ENCODE results near the gene ZNF407. TPM values are rescaled to one million over a fixed set of nuclear protein-coding genes. Genes with fewer than 3 reads are reported as not detected.

The ZNF407 gene
- total RNA-seq, 1 donor = 16.6 TPM

DNA sequence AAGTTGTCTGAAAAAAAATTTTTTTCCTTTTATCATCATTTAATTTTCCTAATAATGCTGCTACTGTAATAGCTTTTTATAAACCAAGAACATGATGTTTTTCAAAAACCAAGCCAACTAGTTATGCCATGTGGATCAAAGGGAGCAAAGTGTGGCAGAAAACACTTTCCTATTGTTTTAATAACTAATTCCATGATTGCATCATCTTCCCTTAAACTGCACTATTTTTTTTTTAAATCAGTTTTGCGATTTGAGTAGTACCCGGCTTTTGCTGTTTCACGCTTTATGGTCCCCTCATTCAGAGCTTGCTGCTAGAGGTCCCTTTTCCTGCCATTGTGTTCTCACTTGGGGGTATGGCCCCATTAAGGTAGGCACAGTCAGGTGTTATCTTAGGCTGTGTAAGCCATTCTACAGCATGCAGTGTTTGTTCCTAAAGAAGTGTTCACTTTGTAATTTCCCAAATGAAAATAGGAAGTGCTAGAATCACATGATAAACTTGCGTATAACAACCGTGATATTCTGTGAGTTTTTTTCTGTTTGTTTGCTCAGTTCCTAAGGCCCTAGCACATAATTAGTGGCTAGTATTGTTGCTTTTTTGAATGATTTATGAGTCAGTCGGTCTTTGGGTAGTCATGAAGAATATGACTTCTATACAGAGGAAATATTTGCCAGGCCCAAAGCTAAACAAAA is 385.4 kb downstream of the ZNF407 start:
- DNase-seq (ENCODE audit: insufficient read length, low spot score, missing footprints) = no peak
- H3K9me3 ChIP-seq (ENCODE audit: low read depth, low read length) = no peaks in the 10 kb centered on the region
- H3K27ac ChIP-seq (ENCODE audit: low read depth, low read length) = no peak overlapping the region
- no peaks in the 10 kb centered on the region for H3K4me1 ChIP-seq (ENCODE audit: insufficient read depth, low read length)
- TF ChIP-seq, protein P1, sequence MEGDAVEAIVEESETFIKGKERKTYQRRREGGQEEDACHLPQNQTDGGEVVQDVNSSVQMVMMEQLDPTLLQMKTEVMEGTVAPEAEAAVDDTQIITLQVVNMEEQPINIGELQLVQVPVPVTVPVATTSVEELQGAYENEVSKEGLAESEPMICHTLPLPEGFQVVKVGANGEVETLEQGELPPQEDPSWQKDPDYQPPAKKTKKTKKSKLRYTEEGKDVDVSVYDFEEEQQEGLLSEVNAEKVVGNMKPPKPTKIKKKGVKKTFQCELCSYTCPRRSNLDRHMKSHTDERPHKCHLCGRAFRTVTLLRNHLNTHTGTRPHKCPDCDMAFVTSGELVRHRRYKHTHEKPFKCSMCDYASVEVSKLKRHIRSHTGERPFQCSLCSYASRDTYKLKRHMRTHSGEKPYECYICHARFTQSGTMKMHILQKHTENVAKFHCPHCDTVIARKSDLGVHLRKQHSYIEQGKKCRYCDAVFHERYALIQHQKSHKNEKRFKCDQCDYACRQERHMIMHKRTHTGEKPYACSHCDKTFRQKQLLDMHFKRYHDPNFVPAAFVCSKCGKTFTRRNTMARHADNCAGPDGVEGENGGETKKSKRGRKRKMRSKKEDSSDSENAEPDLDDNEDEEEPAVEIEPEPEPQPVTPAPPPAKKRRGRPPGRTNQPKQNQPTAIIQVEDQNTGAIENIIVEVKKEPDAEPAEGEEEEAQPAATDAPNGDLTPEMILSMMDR (IDR thresholded peaks at IDR 0.05; ENCODE audit: extremely low read depth, low read depth, low read length) = no peak
- H3K79me2 ChIP-seq (ENCODE audit: insufficient read depth, low read length) = no peaks in the 10 kb centered on the region
- no peaks in the 10 kb centered on the region for H3K27me3 ChIP-seq (ENCODE audit: insufficient read depth, low read length)
- no peak overlapping the region for H3K4me2 ChIP-seq (ENCODE audit: insufficient read depth, low read length)
- no peak overlapping the region for H2AFZ ChIP-seq (ENCODE audit: low read length)
- H4K20me1 ChIP-seq (ENCODE audit: insufficient read depth, low read length) = no peaks in the 10 kb centered on the region
- H3K36me3 ChIP-seq (ENCODE audit: insufficient read depth, low read length) = no peaks in the 10 kb centered on the region
- no peak overlapping the region for H3K4me3 ChIP-seq (ENCODE audit: insufficient read depth, low read length)

DNA sequence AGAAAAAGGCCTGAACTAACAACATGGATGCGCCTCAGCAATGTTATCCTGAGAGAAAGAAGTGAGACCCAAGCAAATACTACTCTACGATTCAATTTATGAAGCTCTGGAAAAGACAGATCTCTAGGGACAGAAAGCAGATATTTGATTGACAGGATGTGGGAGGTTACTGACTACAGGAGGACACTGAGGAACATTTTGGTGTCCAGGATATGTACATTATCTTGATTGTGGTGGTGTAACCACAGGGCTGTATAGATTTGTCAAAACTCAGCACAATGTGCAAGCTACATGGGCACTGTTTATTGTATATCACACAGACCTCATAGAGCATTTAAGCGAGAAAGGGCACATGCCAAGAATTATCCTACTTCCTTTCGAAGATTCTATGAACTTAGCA is 391.5 kb downstream of the ZNF407 start:
- Histone ChIP-seq H3K9me3 (ENCODE audit: low read depth, low read length) (no peaks in the 10 kb centered on the region), H3K27me3 (ENCODE audit: insufficient read depth, low read length) (no peaks in the 10 kb centered on the region), H3K36me3 (ENCODE audit: insufficient read depth, low read length) (no peaks in the 10 kb centered on the region), H3K4me2 (ENCODE audit: insufficient read depth, low read length) (no peak overlapping the region), H3K27ac (ENCODE audit: low read depth, low read length) (no peak overlapping the region), H3K4me1 (ENCODE audit: insufficient read depth, low read length) (no peaks in the 10 kb centered on the region), H4K20me1 (ENCODE audit: insufficient read depth, low read length) (no peaks in the 10 kb centered on the region), H3K79me2 (ENCODE audit: insufficient read depth, low read length) (no peaks in the 10 kb centered on the region), H3K4me3 (ENCODE audit: insufficient read depth, low read length) (no peak overlapping the region), H2AFZ (ENCODE audit: low read length) (no peak overlapping the region)
- no peak for DNase-seq (ENCODE audit: insufficient read length, low spot score, missing footprints)
- TF ChIP-seq, protein P1 (IDR thresholded peaks at IDR 0.05; ENCODE audit: extremely low read depth, low read depth, low read length) = no peak

DNA sequence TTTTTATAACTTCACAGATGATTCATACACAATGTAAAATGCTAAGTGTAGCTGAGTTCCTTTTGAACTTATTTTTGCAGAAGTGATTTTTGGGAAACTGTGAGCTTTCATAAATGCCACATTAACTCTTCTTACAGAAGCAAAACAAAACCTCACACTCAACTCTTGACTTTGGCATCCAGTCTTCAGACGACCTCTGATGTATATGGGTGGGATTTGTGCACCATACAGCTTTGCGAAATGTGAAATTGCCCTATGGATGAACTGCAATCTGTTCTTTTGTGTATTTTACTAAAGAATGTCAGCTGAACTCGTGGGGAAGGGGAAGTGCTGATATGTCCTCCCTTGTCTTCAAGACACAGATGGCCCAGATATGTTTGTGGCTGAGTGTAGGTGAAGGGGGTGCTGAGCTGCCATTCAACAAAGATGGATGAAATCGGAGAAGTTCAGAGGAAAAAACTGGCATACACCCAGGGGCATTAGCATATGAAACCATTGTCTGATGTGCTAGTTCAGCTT is 393.0 kb downstream of the ZNF407 start:
- TF ChIP-seq, protein P1 (IDR thresholded peaks at IDR 0.05; ENCODE audit: extremely low read depth, low read depth, low read length) = no peak
- Histone ChIP-seq H3K36me3 (ENCODE audit: insufficient read depth, low read length) (no peaks in the 10 kb centered on the region), H3K4me2 (ENCODE audit: insufficient read depth, low read length) (no peak overlapping the region), H2AFZ (ENCODE audit: low read length) (no peak overlapping the region), H3K4me1 (ENCODE audit: insufficient read depth, low read length) (no peaks in the 10 kb centered on the region), H3K4me3 (ENCODE audit: insufficient read depth, low read length) (no peak overlapping the region), H3K9me3 (ENCODE audit: low read depth, low read length) (no peaks in the 10 kb centered on the region), H4K20me1 (ENCODE audit: insufficient read depth, low read length) (no peaks in the 10 kb centered on the region), H3K79me2 (ENCODE audit: insufficient read depth, low read length) (no peaks in the 10 kb centered on the region), H3K27ac (ENCODE audit: low read depth, low read length) (no peak overlapping the region), H3K27me3 (ENCODE audit: insufficient read depth, low read length) (no peaks in the 10 kb centered on the region)
- no peak for DNase-seq (ENCODE audit: insufficient read length, low spot score, missing footprints)

DNA sequence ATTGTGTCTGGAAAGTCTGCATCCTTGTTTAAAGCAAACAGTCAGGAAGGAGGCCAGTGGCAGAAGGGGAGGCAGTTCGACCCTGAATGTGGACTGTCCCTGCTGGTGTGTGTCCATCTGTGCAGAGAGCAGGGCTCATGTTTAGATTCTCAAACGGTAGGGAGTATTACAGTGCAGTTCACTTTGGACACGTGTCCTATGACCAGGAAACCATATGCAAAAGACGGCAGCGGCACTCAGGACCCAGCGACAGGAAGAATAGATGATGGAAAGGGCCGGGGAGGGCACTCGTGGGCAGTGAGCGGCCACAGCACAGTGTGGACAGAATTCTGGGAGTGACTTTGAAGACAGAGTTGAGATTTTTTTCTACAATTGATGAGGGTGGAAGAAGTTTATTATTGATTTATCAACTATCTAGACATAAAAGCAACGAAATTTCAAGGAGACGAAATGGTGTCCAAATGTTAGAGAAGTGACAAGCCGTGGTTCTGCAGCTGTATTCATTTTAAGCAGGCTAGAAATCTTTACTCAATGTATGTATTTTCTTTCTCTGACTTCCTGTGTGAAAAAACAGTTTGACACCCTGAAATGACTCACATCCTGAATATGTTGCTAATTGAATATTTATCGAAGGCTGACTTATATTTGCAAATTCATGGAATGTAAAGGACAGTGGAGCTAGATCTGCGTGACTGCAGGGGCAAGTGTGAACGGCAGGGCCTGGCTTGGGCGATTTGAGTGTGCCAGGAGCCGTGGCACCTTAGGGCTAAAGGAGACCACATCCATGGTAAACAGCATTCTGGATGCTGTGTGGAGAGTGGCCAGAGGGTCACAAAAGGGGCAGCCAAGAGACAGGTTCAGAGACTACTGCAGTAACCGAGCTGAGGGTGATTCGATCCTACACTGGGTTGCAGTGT is 397.1 kb downstream of the ZNF407 start:
- Histone ChIP-seq H2AFZ (ENCODE audit: low read length) (no peak overlapping the region), H3K27ac (ENCODE audit: low read depth, low read length) (no peak overlapping the region)
- TF ChIP-seq, protein P1 (IDR thresholded peaks at IDR 0.05; ENCODE audit: extremely low read depth, low read depth, low read length) = no peak

More for the DNA sequence above, 397.1 kb downstream of the ZNF407 start:
- H3K36me3 ChIP-seq (ENCODE audit: insufficient read depth, low read length) = no peaks in the 10 kb centered on the region
- no peaks in the 10 kb centered on the region for H4K20me1 ChIP-seq (ENCODE audit: insufficient read depth, low read length)
- no peaks in the 10 kb centered on the region for H3K4me1 ChIP-seq (ENCODE audit: insufficient read depth, low read length)
- no peak overlapping the region for H3K4me3 ChIP-seq (ENCODE audit: insufficient read depth, low read length)
- no peak for DNase-seq (ENCODE audit: insufficient read length, low spot score, missing footprints)
- H3K79me2 ChIP-seq (ENCODE audit: insufficient read depth, low read length) = no peaks in the 10 kb centered on the region
- H3K27me3 ChIP-seq (ENCODE audit: insufficient read depth, low read length) = no peaks in the 10 kb centered on the region
- H3K9me3 ChIP-seq (ENCODE audit: low read depth, low read length) = no peaks in the 10 kb centered on the region
- no peak overlapping the region for H3K4me2 ChIP-seq (ENCODE audit: insufficient read depth, low read length)

All from osteoblast (primary cell).